ENCODE results near the gene SH3BGR.

SH3BGR gene

DNA sequence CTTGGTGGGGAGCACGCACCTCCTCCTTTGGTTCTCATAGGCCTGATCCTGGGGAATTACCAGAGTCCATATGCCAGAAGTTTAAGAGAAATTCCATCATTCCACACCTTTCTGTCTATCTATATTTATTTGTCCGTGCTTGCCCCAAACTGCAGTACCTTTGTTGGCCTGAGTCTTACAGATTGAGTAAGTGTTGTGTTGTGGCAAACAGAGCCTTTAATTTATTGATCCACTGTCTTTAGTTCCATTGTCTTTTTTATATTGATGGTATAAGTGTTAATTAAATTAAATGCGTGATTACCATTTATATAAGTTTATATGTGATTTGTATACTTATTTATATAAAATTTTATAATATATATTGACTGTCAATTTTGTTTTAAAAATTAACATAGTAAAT lies 4.9 kb downstream of the SH3BGR start:
- DNase-seq (ENCODE audit: low read depth) = peak; percentile 27

- DNase-seq (ENCODE audit: low read depth) = no peak
These were observed 9.6 kb downstream of the SH3BGR start for GRCh38 chr21:39461419-39461818.

DNA sequence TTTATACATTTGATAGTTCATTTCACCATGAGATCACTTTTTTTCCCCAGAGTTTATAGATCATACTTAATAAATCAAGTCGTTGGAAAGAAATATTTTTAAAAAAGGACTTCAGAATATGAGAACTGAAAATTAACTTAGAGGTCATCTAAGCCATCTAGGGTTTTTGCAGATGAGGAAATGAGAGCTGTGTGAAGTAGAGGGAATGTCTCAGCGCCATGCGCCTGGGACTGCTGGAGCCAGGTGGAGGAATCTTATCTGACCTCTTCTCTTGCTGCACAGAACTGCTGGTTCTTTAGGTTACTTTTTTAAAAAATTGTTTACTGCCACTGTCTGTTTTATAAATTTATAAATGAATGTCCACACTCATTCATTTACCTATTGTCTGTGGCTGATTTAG lies 11.5 kb downstream of the SH3BGR start:
- no peak for DNase-seq (ENCODE audit: low read depth)

DNA sequence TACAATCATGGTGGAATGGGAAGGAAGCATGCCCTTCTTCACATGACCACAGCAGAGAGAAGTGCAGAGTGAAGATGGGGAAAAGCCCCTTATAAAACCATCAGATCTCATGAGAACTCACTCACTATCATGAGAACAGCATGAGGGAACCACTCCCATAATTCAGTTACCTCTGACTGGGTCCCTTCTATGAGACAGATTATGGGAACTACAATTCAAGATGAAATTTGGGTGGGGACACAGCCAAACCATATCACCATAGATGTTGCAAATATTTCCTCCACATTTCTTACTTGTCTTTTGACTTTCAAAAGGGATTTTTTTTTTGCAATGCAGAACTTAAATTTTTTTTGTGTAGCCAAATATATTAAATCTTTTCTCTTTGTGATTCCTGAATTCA lies 14.8 kb downstream of the SH3BGR start:
- DNase-seq (ENCODE audit: low read depth) = no peak

- no peak for DNase-seq (ENCODE audit: low read depth)
These were observed 16.0 kb downstream of the SH3BGR start for GRCh38 chr21:39467746-39468145.

GRCh38 chr21:39468559-39468958 lies 16.8 kb downstream of the SH3BGR start:
- DNase-seq (ENCODE audit: low read depth) = no peak

DNA sequence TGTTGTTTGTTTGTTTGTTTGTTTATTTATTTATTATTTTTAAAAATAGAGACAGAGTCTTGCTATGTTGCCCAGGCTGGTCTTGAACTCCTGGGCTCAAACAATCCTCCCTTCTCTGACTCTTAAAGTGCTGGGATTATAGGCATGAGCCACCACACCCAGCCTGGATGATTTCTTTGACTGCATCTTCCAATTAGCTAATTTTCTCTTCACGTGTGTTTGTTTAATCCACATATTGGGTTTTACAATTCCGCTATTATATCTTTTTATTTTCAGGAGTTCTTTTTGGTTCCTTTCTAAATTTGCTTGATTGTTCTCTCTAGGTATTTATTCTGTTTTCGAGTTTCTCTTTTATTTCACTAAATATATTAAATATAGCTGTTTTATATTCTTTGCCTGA lies 19.8 kb downstream of the SH3BGR start:
- no peak for DNase-seq (ENCODE audit: low read depth)

DNA sequence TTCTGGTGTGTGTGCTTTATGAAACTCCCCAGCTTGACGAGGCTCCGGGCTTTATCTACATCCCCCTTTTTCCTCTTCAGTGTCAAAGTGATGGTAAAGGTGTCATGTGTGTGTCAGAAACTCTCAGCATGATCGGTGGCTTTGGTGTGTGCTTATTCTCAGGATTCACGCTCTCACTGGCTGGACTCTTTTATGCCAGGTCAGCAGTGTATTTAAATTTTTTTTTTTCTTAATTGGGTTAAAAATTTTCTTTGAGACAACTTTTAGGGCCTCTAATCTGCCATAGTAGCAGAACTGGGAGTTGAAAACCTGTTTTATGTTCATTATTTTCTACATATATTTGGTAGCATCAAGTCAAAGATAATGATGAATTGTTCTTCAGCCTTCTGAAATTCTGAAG lies 21.0 kb downstream of the SH3BGR start:
- DNase-seq (ENCODE audit: low read depth) = no peak

- no peak for DNase-seq (ENCODE audit: low read depth)
These were observed 22.8 kb downstream of the SH3BGR start for GRCh38 chr21:39474611-39475010.

GRCh38 chr21:39479164-39479813 lies 27.5 kb downstream of the SH3BGR start:
- DNase-seq (ENCODE audit: low read depth) = no peak

DNA sequence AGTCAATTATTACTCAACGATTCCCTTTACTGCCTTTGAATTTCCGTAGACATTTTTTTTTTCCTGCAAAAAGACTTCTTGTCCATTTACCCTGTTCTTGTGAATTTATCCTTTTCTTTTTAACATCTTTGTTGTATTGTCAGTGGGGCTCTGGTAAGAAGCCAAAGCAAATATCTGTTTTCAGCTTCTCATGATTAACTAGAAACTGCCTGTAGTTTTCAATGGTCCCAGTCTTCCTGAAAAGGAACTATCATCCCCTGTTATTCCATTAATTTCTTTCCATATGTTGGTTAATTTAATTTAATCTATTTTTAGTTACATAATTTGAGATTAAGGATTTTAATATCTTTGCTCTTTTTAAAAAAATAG lies 28.0 kb downstream of the SH3BGR start:
- DNase-seq (ENCODE audit: low read depth) = no peak

DNA sequence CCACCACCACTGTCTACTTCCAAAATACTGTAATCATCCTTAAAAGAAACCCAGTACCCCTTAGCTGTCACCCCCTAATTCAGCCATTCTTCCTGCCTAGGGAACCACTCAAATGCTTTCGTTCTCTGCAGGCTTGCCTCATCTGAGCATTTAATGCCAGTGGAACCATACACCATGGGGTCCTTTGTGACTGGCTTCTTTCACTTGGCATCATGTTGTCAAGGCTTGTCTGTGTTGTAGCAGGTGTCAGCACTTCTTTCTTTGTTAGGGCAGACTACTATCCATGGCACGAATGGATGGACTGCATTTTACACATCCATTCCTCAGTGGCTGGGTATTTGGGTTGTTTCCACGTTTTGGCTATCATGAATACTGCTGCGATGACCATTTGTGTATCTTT lies 28.5 kb downstream of the SH3BGR start:
- no peak for DNase-seq (ENCODE audit: low read depth)

GRCh38 chr21:39481886-39482285 lies 30.1 kb downstream of the SH3BGR start:
- no peak for DNase-seq (ENCODE audit: low read depth)

- DNase-seq (ENCODE audit: low read depth) = peak; percentile 19
These were observed 32.1 kb downstream of the SH3BGR start for GRCh38 chr21:39483917-39484316.

GRCh38 chr21:39484711-39485276 lies 33.0 kb downstream of the SH3BGR start:
- DNase-seq (ENCODE audit: low read depth) = no peak

GRCh38 chr21:39489380-39489924 lies 37.7 kb downstream of the SH3BGR start:
- no peak for DNase-seq (ENCODE audit: low read depth)

DNA sequence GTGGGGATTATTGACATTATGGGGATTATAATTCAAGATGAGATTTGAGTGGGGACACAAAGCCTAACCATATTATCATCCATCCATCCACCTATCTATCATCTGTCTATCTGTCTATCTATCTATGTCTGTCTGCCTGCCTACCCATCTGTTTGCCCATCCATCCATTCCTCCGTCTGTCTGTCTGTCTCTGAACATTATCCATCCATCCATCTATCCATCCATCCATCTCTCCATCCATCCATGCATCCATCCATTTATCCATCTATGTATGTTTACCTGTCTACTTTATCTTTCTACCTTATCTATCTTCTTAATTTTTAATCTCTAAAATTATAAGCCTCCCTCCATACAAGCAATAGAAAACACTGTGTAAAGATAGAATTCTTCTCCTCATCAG lies 47.4 kb downstream of the SH3BGR start:
- DNase-seq (ENCODE audit: low read depth) = no peak

GRCh38 chr21:39502631-39503030 lies 50.9 kb downstream of the SH3BGR start:
- no peak for DNase-seq (ENCODE audit: low read depth)

DNA sequence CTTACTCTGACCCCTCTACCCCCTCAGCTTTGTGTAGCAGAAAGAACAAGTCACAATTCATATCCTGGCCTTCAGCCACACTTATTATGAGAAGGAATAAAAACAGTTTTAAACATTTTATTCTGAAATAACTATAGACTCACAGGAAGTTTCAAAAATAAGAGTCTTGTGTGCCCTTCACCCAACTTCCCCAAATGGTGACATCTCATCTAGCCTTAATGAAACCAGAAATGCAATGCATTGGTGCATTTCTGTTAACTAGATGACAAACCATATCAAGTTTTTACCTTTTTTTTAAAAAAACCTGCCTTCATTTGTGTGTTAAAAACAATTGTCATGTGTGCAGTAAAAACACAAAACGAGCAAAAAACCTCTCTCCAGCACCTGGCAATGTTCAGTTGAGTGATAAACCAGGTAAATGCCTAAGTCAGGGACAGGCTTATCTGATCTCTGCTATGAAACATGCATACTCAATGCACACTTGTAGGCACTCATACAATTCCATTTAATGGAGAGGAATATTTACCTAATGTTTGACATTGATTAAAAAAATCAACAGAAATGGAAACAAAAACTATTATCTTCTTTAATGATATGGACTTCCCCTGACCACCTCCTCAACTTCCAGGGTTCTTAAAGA lies 51.5 kb downstream of the SH3BGR start:
- DNase-seq (ENCODE audit: low read depth) = no peak

GRCh38 chr21:39504230-39504629 lies 52.5 kb downstream of the SH3BGR start:
- no peak for DNase-seq (ENCODE audit: low read depth)

DNA sequence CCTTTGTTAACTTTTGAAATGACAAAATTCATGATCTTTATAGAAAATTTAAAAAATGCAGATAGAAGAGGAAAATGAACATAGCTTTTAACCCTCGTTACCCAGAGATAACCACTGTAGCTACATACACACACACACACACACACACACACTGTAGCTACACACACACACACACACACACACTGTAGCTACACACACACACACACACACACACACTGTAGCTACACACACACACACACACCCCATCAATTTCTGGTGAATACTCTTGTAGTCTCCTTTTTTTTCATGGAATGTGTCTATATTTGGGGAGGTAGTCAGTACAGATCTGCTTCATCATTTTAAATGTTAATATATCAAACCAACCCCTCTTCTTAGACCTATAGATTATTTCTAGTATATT lies 58.5 kb downstream of the SH3BGR start:
- no peak for DNase-seq (ENCODE audit: low read depth)

DNA sequence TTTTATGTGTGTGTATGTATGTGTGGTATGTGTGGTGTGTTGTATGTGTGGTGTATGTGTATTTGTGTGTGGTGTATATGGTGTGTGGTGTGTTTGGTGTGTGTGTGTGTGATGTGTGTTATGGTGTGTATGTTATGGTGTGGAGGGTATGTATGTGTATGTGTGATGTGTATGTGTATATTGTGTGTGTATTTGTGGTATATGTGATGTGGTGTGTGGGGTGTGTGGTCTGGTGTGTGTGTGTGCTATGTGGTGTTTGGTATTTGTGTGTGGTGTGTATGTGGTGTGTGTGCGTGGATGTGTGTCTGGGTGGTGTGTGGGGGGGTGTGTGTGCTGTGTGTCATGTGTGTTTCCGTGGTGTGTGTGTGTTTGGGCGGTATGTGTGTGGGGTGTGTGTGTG lies 59.3 kb downstream of the SH3BGR start:
- no peak for DNase-seq (ENCODE audit: low read depth)

DNA sequence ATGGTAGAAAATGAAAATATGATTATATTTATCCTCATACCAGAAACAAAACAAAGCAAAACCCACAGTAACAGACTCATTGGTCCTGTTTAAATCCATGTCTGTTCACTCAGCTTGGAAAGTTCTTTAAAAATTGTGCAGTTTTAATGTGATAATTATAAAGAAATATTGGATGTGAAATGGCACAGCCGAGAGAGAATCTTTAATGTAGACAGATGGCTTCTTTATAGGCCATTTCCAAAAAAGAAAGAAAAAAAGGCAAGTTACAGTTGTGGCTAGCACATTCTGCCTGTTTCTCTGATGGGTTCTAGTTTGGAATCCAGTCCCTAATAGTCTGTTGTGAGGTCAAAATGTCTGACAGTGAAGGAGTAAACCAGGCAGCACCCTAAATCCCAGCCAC lies 62.0 kb downstream of the SH3BGR start:
- DNase-seq (ENCODE audit: low read depth) = no peak

Data from ELR (cell line).